PC-3 (cell line): Measurements from ENCODE around the gene MME.

Experiments
- CTCF ChIP-seq: fragments of 300-600 bp; sonication (generic); conservative IDR thresholded peaks from 2 replicates; pipeline ENCODE4 v1.5.1; 2017; ENCODE audit warnings: antibody characterized with exemption, low read depth, mild to moderate bottlenecking, low read length
- EZH2 ChIP-seq: fragments of 300-600 bp; sonication (generic); IDR thresholded peaks from one replicate; pipeline ENCODE4 v1.6.1; 2017; ENCODE audit warnings: antibody characterized with exemption, mild to moderate bottlenecking, low read length; ENCODE audit not compliant: unreplicated experiment
- EZH2phosphoT487 ChIP-seq: fragments of 300-600 bp; sonication (generic); IDR thresholded peaks from 2 replicates; pipeline ENCODE4 v1.6.1; 2018; ENCODE audit warnings: mild to moderate bottlenecking, antibody characterized with exemption, low read length, borderline replicate concordance

- no peak for TF ChIP-seq CTCF
- TF ChIP-seq EZH2: no peak
- TF ChIP-seq EZH2phosphoT487: no peak
These were observed 44.6 kb upstream of the MME start for GRCh38 chr3:155035553-155035952.
